NCI-H69 (cell line): ENCODE measurements around the gene L3MBTL3.
A peak's percentile ranks its signal among the peaks of the same experiment; 100 is the strongest.

ENCODE experiments used
- DNase-seq: peaks from one replicate; lab custom pipeline; 2025; lab: John Stamatoyannopoulos, UW

L3MBTL3 gene

GRCh38 chr6:130018292-130018743 is at the start of gene L3MBTL3:
Gene L3MBTL3 (plus strand): TSS chr6:130018581. CDS start chr6:130042700, 24,119 bp downstream.
- peak; percentile 80 for DNase-seq

GRCh38 chr6:129969064-129969463 is 49.3 kb upstream of the L3MBTL3 start:
- DNase-seq = no peak

GRCh38 chr6:129976110-129976509 is 42.3 kb upstream of the L3MBTL3 start:
- DNase-seq = no peak

GRCh38 chr6:129978148-129978916 is 40.0 kb upstream of the L3MBTL3 start:
- no peak for DNase-seq

- DNase-seq = no peak
Measured at GRCh38 chr6:129980821-129981220, 37.6 kb upstream of the L3MBTL3 start.

GRCh38 chr6:129981598-129981997 is 36.8 kb upstream of the L3MBTL3 start:
- DNase-seq = no peak

GRCh38 chr6:129989396-129989795 is 29.0 kb upstream of the L3MBTL3 start:
- DNase-seq = no peak

- DNase-seq = no peak
Measured at GRCh38 chr6:129992881-129993280, 25.5 kb upstream of the L3MBTL3 start.

- DNase-seq = no peak
Measured at GRCh38 chr6:129994410-129994809, 24.0 kb upstream of the L3MBTL3 start.

GRCh38 chr6:129996387-129996786 is 22.0 kb upstream of the L3MBTL3 start:
- no peak for DNase-seq

- no peak for DNase-seq
Measured at GRCh38 chr6:130000526-130001421, 17.6 kb upstream of the L3MBTL3 start.

GRCh38 chr6:130008236-130008873 is 10.0 kb upstream of the L3MBTL3 start:
- no peak for DNase-seq

GRCh38 chr6:130009146-130009545 is 9.2 kb upstream of the L3MBTL3 start:
- DNase-seq = no peak

- no peak for DNase-seq
Measured at GRCh38 chr6:130010387-130010786, 8.0 kb upstream of the L3MBTL3 start.

GRCh38 chr6:130012728-130013127 is 5.7 kb upstream of the L3MBTL3 start:
- DNase-seq = no peak

GRCh38 chr6:130018744-130019325 is 454 bp downstream of the L3MBTL3 start:
- peak; percentile 39 for DNase-seq

- DNase-seq = peak; percentile 59
Measured at GRCh38 chr6:130019326-130020072, 1.1 kb downstream of the L3MBTL3 start.

GRCh38 chr6:130020073-130020906 is 1.9 kb downstream of the L3MBTL3 start:
- peak; percentile 28 for DNase-seq

- DNase-seq = peak; percentile 80
Measured at GRCh38 chr6:130020907-130021629, 2.7 kb downstream of the L3MBTL3 start.

GRCh38 chr6:130026859-130027258 is 8.5 kb downstream of the L3MBTL3 start:
- DNase-seq = no peak
